ENCODE data around the gene GTF3C5.

The GTF3C5 gene

DNA sequence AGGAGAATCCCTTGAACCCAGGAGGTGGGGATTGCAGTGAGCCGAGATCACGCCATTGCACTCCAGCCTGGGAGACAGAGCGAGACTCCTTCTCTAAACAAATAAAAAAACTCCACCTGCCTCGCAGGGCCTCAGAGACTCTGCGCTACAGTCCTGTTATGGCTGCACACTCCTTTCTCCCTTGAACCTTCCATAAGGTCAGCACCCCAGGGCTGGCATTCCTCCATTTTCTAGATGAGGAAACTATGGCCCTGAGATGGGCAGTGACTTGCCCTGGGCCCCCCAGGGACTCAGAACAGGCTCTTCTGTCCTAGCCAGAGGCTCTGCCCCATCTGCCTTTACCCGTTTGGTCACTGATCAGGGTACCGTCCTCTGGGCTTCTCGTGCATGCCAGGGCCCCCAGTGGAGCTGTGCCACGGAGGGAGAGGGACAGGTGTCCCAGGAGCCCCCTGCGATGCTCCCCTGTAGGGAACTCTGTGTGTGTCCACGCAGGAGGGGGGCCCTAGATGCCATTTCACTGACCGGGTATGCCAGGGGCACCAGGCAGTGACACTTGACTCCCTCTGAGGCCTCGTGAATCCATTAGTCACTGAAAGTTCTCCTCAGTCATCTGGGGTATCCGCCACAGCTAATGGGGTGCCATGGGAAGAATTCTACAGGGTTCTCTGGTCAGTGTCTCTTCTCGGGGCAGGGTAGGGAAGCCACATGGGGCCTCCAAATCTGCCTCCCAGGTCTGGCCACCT lies 74.1 kb downstream of the GTF3C5 start:
- in situ Hi-C loops (cut with HindIII; ENCODE audit: low sequenced_read_pairs), result no loop called here

DNA sequence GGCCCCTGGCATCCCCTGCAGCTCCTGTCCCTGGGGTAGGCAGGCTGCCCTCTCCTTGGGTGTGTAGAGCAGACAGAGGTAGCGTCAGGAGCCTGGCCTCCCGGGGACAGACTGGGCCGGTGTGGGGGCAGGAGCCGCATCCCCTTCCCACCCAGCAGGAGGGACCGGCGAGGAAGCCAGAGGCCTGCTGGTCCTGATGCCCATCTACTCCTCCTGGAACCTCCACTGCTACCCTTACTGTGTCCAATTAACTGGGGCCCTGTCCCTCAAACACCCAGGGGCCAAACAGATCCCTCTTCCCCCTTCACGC lies 74.6 kb downstream of the GTF3C5 start:
- in situ Hi-C loops (cut with HindIII; ENCODE audit: low sequenced_read_pairs), result no loop called here

DNA sequence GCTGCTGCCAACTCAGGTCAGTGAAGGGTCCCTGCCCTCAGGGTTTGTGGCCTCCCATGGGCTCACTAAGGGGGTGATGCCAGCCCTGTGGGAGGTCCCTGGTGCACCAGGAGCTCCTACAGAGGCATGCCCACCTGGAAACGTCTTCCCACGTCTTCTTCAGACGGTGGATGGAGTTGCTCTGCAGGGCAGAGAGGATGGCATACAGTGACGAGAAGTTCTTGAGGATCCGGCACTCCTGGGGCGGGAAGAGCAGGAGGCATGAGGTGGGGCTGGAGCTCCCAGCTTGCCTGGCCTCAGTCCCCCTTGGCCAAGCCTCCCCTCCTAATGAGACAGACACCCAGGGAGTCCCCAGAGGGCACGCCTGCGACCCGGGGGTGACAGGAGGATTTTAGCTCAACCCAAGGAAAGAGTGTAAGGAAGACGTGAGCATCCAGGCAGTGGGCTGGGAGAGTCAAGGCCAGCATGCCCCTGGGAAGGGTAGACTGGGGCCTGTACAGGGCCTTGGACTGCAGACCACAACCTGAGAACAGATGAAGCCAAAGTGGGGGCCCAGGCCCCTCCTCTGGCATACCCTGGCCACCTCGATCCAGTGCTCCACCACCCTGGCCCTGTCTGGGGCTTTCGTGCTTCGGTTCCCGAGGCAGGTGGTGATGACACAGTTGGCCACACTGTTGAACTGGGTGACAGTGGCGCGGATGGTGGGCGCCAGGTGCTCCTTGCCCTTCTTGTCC lies 75.9 kb downstream of the GTF3C5 start:
- in situ Hi-C loops (cut with HindIII; ENCODE audit: low sequenced_read_pairs), result no loop called here

DNA sequence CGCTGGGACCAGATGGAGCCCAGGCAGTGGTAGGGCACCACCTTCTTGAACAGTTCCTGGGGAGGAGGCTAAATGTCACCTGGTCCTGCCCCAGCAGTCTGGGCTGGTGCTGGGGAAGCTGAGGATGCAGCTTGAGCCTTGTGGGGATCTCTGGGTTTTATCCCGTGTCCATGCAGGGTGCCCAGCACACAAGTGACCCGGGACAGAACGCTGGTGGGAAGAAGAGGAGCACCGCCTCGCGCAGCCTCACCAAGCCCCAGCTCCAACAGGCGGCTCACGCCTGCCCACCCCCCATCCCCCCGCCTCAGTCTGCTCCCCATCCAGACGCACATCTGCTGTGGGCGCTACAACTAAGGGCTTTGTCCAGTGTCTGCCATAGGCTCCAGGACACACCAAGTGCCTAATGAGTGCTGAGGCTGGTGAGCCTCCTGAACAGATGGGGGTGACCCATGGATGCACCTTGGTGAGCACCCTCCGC lies 76.5 kb downstream of the GTF3C5 start:
- in situ Hi-C loops (cut with HindIII; ENCODE audit: low sequenced_read_pairs), result no loop called here
